Activated CD8-positive, alpha-beta T cell treated with anti-CD3 and anti-CD28 coated beads, Interleukin-2, amount 10 ng/mL, durations not matched to agents 7 days and 5 days (primary cell): Measurements from ENCODE around the gene DISP1. TPM values are rescaled to one million over a fixed set of nuclear protein-coding genes. Genes with fewer than 3 reads are reported as not detected.

Experiments
- ATAC-seq: fragments of 150-1000 bp; cut with Tn5 transposase; one replicate; pipeline ENCODE4 v1.10.0; 2021; ENCODE audit warnings: moderate library complexity
- CTCF ChIA-PET: fragments of 350-600 bp; sonication (Branson Sonifier 250); formaldehyde crosslinking; loops from one replicate; lab custom pipeline; 2021; ENCODE audit warnings: antibody characterized with exemption; lab: Charles Lee
- POLR2A ChIA-PET: fragments of 350-600 bp; sonication (Branson Sonifier 250); formaldehyde crosslinking; loops from one replicate; lab custom pipeline; 2021; ENCODE audit warnings: antibody characterized with exemption; lab: Charles Lee
- DNase-seq: peaks from one replicate; pipeline ENCODE4 v3.0.0-alpha.2; 2020
- H3K27ac Mint-ChIP-seq: one replicate; pipeline ENCODE4 v1.8.0; 2021; ENCODE audit warnings: mild to moderate bottlenecking, mixed read lengths
- H3K27me3 Mint-ChIP-seq: one replicate; pipeline ENCODE4 v1.8.0; 2021; ENCODE audit warnings: low read depth, mixed read lengths
- H3K36me3 Mint-ChIP-seq: one replicate; pipeline ENCODE4 v1.8.0; 2021; ENCODE audit warnings: low read depth, mixed read lengths
- H3K4me1 Mint-ChIP-seq: one replicate; pipeline ENCODE4 v1.8.0; 2021; ENCODE audit warnings: low read depth, mixed read lengths
- H3K4me3 Mint-ChIP-seq: one replicate; pipeline ENCODE4 v1.8.0; 2021; ENCODE audit warnings: mild to moderate bottlenecking, mixed read lengths
- H3K9me3 Mint-ChIP-seq: one replicate; pipeline ENCODE4 v1.8.0; 2022; ENCODE audit warnings: mixed read lengths; ENCODE audit not compliant: insufficient read depth
- total RNA-seq, 2 experiments: library from RNA; stranded (reverse); gene quantifications; one replicate each; pipeline ENCODE4 v1.2.3, GENCODE V29; 2021

Gene DISP1
- total RNA-seq, 2 experiments from 2014 or later: 1.5 to 2.0 TPM

DNA sequence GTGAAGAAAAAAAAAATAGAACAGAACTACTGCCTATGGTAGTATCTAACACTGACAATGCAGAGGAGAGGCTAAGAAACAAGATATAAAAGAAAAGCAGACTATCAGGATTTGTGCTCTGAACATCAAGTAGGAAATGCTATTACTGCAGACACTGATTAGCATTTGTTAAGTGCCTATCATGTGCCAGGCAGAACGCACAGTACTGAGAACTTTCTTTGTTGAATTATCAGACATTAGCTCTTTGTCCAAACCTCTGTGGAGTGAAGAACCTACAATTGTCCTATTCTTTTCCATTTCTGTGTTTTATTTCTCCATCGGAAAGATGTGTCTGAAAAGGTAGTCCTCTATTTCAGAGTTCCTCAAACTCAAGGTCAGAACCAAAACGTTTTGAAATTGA, 30.5 kb upstream of the DISP1 start:
- Mint-ChIP-seq H3K27ac (no peak overlapping the region), H3K9me3 (no peaks in the 10 kb centered on the region), H3K36me3 (no peaks in the 10 kb centered on the region), H3K4me1 (no peaks in the 10 kb centered on the region), H3K4me3 (no peak overlapping the region), H3K27me3 (peaks cover 32% of the 10 kb centered on the region)
- POLR2A ChIA-PET: no interaction called here
- DNase-seq (no peak), ATAC-seq (no peak)
- CTCF ChIA-PET: interaction anchor here (1.1 kb wide), 1 partner anchor 340 kb away, joined by 3 read pairs; no protein-coding TSS in a partner anchor

DNA sequence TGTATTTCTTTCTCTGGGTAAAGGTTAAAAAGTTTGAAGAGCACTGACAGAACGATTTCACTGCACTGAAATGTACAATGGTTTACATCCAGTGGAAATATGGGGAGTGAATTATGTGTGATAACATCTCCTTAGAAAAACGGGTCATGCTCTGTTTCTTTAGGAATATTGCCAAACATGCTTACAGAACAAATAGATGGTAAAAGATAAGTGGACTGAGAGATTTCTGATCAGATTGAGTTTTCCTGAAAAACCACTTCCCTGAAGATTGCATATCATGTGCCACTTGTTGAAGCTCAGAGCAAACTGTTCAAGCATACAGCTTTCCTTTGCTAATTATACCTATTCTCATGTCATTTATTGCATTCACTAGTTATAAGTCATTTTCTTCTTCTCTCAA, 29.9 kb upstream of the DISP1 start:
- Mint-ChIP-seq H3K36me3 (no peaks in the 10 kb centered on the region), H3K4me1 (no peaks in the 10 kb centered on the region), H3K27me3 (peaks cover 32% of the 10 kb centered on the region), H3K27ac (no peak overlapping the region), H3K9me3 (no peaks in the 10 kb centered on the region), H3K4me3 (no peak overlapping the region)
- no peak for ATAC-seq
- POLR2A ChIA-PET: no interaction called here
- DNase-seq: no peak
- CTCF ChIA-PET: interaction anchor here (1.1 kb wide), 1 partner anchor 339 kb away, joined by 3 read pairs; no protein-coding TSS in a partner anchor

DNA sequence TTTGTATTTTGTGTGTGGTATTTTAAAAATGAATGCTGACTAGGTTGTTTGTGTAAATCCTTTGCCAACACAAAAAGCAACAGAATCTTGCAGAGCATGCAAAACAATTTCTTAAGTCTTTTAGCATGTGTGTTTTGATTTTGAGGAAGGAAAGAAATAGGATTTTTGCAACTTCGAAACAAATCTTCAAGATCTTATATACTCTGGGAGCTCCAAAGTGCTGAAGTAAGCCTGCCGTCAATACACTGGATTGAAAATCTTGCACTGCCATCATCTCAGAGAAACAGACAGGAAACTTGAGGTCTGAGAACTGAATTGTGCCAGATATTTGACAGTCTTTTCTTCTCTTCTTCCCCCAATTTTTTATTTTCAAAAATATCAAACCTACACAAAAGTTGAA, 29.3 kb upstream of the DISP1 start:
- Mint-ChIP-seq H3K27ac (no peak overlapping the region), H3K4me1 (peaks cover 2% of the 10 kb centered on the region), H3K4me3 (no peak overlapping the region), H3K9me3 (no peaks in the 10 kb centered on the region), H3K27me3 (peaks cover 30% of the 10 kb centered on the region), H3K36me3 (no peaks in the 10 kb centered on the region)
- POLR2A ChIA-PET: no interaction called here
- CTCF ChIA-PET: interaction anchor here (1.1 kb wide), 1 partner anchor 338 kb away, joined by 3 read pairs; no protein-coding TSS in a partner anchor
- no peak for DNase-seq
- no peak for ATAC-seq

DNA sequence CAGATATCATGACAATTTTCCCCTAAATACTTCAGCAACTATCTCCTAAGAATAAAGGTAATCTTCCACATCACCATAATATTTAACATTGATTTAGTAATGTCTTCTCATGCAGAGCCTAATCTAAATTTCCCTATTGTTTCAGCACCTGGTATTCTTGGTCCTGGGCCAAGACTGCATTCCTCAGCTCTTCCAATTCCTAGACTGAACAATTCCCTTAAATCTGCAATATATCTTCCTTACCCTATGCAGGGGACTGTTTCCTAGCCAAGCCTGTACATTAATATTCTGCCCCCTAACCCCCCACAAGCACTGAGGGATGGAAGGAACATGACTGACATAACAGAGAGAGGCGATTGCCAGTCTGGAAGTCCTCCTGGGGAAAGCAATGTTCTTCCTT, 28.7 kb upstream of the DISP1 start:
- Mint-ChIP-seq H3K27me3 (peaks cover 30% of the 10 kb centered on the region), H3K36me3 (no peaks in the 10 kb centered on the region), H3K4me1 (peaks cover 7% of the 10 kb centered on the region), H3K27ac (no peak overlapping the region), H3K9me3 (no peaks in the 10 kb centered on the region), H3K4me3 (no peak overlapping the region)
- no peak for ATAC-seq
- POLR2A ChIA-PET: no interaction called here
- DNase-seq: no peak
- CTCF ChIA-PET: interaction anchor here (1.6 kb wide), 1 partner anchor 47 kb away, joined by 5 read pairs; no protein-coding TSS in a partner anchor

DNA sequence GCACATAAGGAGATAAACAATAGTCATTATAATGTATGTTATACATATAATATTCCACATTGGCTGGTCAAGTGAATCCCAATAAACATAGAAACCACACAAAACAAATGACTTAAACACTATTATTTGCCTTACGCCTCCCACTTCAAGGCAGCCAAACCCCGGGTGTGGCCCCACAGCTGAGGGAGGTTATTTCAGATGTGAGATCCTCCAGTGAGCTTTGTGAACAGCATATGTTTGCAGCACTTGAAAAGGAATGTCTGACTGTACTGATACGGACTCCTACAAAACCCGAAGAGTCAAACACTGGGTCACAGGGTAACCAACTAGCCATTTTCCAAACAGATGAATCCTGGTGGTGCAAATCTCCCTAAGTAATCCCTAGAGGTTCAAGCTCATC, 27.1 kb upstream of the DISP1 start:
- H3K36me3 Mint-ChIP-seq: no peaks in the 10 kb centered on the region
- POLR2A ChIA-PET: no interaction called here
- CTCF ChIA-PET: interaction anchor here (0.7 to 1.6 kb wide), 2 partner anchors 49 to 302 kb away, joined by 3 to 5 read pairs; no protein-coding TSS in a partner anchor
- H3K27ac Mint-ChIP-seq: no peak overlapping the region
- no peak overlapping the region for H3K4me3 Mint-ChIP-seq
- H3K4me1 Mint-ChIP-seq: peaks cover 7% of the 10 kb centered on the region
- peaks cover 24% of the 10 kb centered on the region for H3K27me3 Mint-ChIP-seq
- no peaks in the 10 kb centered on the region for H3K9me3 Mint-ChIP-seq
- ATAC-seq: no peak
- no peak for DNase-seq

DNA sequence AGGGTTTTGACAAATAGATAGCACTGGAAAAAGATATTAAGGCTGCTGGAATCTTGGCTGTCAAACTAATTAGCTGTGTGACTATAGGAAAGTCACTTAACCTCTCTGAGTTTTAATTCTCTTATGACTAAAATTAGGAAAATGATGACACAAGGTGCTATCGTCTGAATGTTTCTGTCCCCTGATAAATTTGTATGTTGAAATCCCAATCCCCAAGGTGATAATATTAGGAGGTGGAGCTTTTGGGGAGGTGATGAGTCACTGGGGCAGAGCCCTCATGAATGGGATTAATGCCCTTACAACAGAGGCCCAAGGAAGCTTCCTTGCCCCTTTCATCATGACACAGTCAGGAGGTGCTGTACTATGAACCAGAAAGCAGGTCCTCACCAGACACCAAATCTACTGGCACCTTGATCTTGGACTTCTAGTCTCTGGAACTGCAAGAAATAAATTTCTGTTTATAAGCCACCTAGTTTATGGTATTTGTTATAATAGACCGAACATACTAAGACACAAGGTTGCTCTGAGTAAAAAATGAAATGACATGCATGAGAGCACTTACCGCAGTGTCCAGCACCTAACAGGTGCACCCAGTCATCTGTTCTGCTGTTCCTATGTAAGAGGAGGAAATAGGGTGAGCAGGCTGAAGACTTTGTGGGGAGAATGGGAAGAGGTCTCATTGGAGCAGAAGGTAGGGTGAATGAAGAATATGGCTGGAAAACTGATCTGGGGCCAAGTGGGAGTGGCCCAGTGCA, 26.3 kb upstream of the DISP1 start:
- peaks cover 7% of the 10 kb centered on the region for H3K4me1 Mint-ChIP-seq
- no peak for DNase-seq
- no peak overlapping the region for H3K27ac Mint-ChIP-seq
- ATAC-seq: no peak
- POLR2A ChIA-PET: no interaction called here
- no peak overlapping the region for H3K4me3 Mint-ChIP-seq
- CTCF ChIA-PET: interaction anchor here (1.5 kb wide), 1 partner anchor 292 kb away, joined by 4 read pairs; no protein-coding TSS in a partner anchor
- H3K9me3 Mint-ChIP-seq: no peaks in the 10 kb centered on the region
- peaks cover 19% of the 10 kb centered on the region for H3K27me3 Mint-ChIP-seq
- no peaks in the 10 kb centered on the region for H3K36me3 Mint-ChIP-seq

DNA sequence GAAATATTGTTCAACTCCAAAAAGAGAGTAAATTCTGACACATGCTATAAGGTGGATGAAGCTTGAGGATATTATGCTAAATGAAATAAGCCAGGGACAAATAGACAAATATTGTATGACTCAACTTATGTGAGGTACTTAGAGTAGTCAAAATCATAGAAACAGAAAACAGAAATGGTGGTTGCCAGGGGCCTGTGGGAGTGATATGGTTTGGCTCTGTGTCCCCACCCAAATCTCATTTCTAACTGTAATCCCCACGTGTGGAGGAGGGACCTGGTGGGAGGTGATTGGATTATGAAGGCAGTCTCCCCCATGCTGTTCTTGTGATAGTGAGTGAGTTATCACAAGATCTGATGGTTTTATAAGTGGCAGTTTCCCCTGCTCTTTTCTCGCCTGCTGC, 24.7 kb upstream of the DISP1 start:
- CTCF ChIA-PET: no interaction called here

DNA sequence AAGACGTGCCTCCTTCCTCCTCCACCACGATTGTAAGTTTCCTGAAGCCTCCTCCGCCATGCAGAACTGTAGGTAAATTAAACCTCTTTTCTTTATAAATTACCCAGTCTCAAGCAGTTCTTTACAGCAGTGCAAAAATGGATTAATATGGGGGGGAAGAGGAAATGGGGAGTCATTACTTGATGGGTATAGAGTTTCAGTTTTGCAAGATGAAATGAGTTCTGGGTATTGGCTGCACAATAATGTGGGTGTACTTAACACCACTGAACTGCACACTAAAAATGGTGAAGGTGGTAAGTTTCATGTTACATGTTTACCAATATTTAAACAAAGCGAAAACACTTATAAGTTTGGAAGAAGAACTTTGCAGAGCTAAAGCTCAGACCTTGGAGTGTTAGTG, 24.3 kb upstream of the DISP1 start:
- Mint-ChIP-seq H3K36me3 (no peaks in the 10 kb centered on the region), H3K9me3 (no peaks in the 10 kb centered on the region), H3K27me3 (peaks cover 6% of the 10 kb centered on the region), H3K4me3 (no peak overlapping the region), H3K4me1 (peaks cover 7% of the 10 kb centered on the region), H3K27ac (no peak overlapping the region)
- no peak for DNase-seq
- ATAC-seq: no peak
- ChIA-PET CTCF (interaction anchor here (1.0 kb wide), 1 partner anchor 334 kb away, joined by 5 read pairs; no protein-coding TSS in a partner anchor), POLR2A (no interaction called here)

More for the DNA sequence above, 24.7 kb upstream of the DISP1 start:
- no peak for DNase-seq
- no peak for ATAC-seq
- Mint-ChIP-seq H3K36me3 (no peaks in the 10 kb centered on the region), H3K9me3 (no peaks in the 10 kb centered on the region), H3K4me3 (no peak overlapping the region), H3K27me3 (peaks cover 8% of the 10 kb centered on the region), H3K4me1 (peaks cover 7% of the 10 kb centered on the region), H3K27ac (no peak overlapping the region)
- POLR2A ChIA-PET: no interaction called here

DNA sequence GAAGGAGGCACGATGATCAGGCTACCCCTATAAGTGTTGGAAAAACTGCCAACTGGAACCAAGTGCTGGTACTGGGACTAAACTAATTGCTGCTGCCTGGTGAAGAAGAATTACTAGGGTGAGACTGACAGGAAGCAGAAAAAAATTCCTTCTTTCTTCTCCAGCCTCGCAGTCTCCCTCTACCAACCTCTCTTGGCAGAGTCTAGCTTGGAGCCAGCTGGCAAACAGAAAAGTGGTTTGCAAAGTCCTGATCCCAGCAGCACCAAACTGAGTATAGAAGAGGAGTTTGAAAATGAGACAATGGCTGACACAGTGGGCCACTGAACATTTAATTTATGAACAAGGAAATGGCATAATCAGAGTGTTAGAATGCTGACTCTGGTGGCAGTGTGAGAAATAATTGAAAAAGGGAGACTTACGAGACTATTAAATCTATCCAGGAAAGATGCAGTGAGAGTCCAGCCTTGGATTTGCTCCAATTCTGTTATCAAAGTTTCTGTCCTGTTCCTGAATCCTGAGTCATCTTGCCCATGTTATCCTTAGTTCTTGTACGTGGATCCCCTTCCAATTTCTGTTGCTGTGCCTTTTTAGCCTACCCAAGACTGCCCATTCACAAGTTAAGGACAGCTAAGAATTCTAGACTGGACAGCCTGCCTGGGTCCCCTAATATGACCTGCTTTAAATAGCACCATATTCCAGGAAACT, 23.7 kb upstream of the DISP1 start:
- POLR2A ChIA-PET: no interaction called here

DNA sequence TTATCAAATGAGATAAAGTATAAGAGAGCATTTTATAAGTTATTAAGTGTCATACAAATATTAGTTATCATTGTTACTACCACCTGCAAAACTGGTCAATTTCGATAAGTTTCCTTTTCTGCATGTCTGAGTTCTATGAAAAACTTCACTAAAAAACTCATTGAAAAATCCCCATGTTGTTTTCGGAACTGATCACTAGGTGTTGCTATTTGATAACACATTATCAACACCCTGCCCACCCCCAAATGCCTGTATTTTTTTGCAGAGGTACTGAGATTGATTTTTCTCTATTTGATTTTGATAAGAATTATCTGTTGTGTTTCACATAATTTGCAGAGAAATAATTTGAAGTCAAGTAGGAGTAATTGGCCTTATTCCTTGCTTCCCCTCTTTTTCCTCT, 22.1 kb upstream of the DISP1 start:
- H3K27ac Mint-ChIP-seq: no peak overlapping the region
- ATAC-seq: no peak
- no peak for DNase-seq
- H3K9me3 Mint-ChIP-seq: no peaks in the 10 kb centered on the region
- no peaks in the 10 kb centered on the region for H3K27me3 Mint-ChIP-seq
- H3K4me3 Mint-ChIP-seq: no peak overlapping the region
- no peaks in the 10 kb centered on the region for H3K36me3 Mint-ChIP-seq
- peaks cover 10% of the 10 kb centered on the region for H3K4me1 Mint-ChIP-seq
- ChIA-PET CTCF (interaction anchor here (0.6 to 1.4 kb wide), 9 partner anchors 20 to 933 kb away, joined by 3 to 16 read pairs (median 3); no protein-coding TSS in a partner anchor), POLR2A (no interaction called here)

More for the DNA sequence above, 23.7 kb upstream of the DISP1 start:
- H3K36me3 Mint-ChIP-seq: no peaks in the 10 kb centered on the region
- H3K27me3 Mint-ChIP-seq: peaks cover 5% of the 10 kb centered on the region
- CTCF ChIA-PET: interaction anchor here (1.0 kb wide), 1 partner anchor 333 kb away, joined by 5 read pairs; no protein-coding TSS in a partner anchor
- no peaks in the 10 kb centered on the region for H3K9me3 Mint-ChIP-seq
- H3K4me3 Mint-ChIP-seq: no peak overlapping the region
- DNase-seq: no peak
- H3K4me1 Mint-ChIP-seq: peaks cover 7% of the 10 kb centered on the region
- no peak overlapping the region for H3K27ac Mint-ChIP-seq
- no peak for ATAC-seq

DNA sequence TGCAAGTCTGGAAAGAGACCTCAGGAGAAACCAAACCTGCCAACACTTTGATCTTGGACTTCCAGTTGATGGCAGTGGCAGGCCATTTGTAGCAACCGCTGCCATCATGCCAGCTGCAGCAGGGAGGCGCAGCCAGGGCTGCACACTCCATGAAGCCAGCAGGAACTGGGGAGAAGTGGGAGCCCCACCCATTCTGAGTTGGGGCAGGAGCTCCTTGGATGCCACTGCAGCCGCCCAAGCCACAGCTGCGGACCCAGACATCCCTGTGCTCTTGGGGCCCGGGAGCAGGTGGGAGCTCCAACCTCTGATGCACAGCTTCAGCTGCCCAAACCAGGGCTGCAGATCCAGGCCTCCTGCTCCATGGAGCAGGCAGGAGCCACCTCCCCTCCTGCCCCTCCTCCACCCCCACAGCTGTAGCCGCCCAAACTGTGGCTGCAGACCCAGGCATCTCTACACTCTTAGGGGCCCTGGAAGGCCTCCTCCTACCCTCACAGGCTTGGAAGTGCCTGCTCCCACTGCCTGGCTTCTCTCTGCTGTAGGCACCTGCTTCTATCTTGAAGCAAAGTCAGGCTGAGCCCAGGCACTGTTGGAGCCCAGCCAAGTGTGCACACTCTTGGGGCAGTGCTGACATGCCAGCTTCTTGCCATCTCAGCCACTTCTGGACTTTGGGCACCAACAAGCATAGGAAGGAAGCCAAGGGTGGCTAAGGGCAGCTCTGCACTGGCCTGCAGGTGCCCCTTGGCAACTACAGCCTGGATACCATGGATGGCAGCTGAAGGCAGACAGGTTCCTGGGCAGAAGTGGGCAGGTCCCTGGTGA, 20.0 kb upstream of the DISP1 start:
- DNase-seq: no peak
- no peak for ATAC-seq
- Mint-ChIP-seq H3K27me3 (no peaks in the 10 kb centered on the region), H3K4me1 (peaks cover 26% of the 10 kb centered on the region), H3K36me3 (no peaks in the 10 kb centered on the region), H3K9me3 (no peaks in the 10 kb centered on the region), H3K4me3 (no peak overlapping the region), H3K27ac (no peak overlapping the region)
- ChIA-PET POLR2A (interaction anchor here (0.9 kb wide), 1 partner anchor 329 kb away, joined by 3 read pairs; no protein-coding TSS in a partner anchor), CTCF (interaction anchor here (0.7 to 1.9 kb wide), 3 partner anchors 287 to 329 kb away, joined by 3 to 9 read pairs (median 3); no protein-coding TSS in a partner anchor)
